GM12865 (cell line): ENCODE measurements around the gene IRAK1.

ENCODE experiments used
- DNase-seq: peaks from one replicate; pipeline ENCODE4 v3.0.0; 2010; ENCODE audit warnings: low read depth
- H3K4me3 ChIP-seq: 2 replicates; pipeline ENCODE4 v1.5.1; 2011; ENCODE audit warnings: mild to moderate bottlenecking, low read depth, low read length, control low read depth
- CTCF ChIP-seq: IDR thresholded peaks from 2 replicates; pipeline ENCODE4 v1.5.1; 2011; ENCODE audit warnings: low read length, control low read depth, low read depth, inconsistent platforms; ENCODE audit not compliant: insufficient read depth; ENCODE audit errors: missing control alignments

Gene IRAK1

GRCh38 chrX:153963546-153963945 lies 56.2 kb downstream of the IRAK1 start:
- DNase-seq, result no peak
- no peak overlapping the region for H3K4me3 ChIP-seq
- TF ChIP-seq CTCF, result no peak

GRCh38 chrX:153961292-153961691 lies 58.4 kb downstream of the IRAK1 start:
- no peak for TF ChIP-seq CTCF
- H3K4me3 ChIP-seq, result no peak overlapping the region
- no peak for DNase-seq

GRCh38 chrX:153960786-153961185 lies 58.9 kb downstream of the IRAK1 start:
- no peak for DNase-seq
- H3K4me3 ChIP-seq, result no peak overlapping the region
- TF ChIP-seq CTCF, result no peak
